ENCODE data around the gene PRKG1.

GRCh38 chr10:51689536-51689935, 615.2 kb downstream of the PRKG1 start:
- TF ChIP-seq, protein P1, sequence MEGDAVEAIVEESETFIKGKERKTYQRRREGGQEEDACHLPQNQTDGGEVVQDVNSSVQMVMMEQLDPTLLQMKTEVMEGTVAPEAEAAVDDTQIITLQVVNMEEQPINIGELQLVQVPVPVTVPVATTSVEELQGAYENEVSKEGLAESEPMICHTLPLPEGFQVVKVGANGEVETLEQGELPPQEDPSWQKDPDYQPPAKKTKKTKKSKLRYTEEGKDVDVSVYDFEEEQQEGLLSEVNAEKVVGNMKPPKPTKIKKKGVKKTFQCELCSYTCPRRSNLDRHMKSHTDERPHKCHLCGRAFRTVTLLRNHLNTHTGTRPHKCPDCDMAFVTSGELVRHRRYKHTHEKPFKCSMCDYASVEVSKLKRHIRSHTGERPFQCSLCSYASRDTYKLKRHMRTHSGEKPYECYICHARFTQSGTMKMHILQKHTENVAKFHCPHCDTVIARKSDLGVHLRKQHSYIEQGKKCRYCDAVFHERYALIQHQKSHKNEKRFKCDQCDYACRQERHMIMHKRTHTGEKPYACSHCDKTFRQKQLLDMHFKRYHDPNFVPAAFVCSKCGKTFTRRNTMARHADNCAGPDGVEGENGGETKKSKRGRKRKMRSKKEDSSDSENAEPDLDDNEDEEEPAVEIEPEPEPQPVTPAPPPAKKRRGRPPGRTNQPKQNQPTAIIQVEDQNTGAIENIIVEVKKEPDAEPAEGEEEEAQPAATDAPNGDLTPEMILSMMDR (IDR thresholded peaks at IDR 0.05): no peak
- TF ChIP-seq POLR2AphosphoS5 (IDR thresholded peaks at IDR 0.05): no peak
- TF ChIP-seq POLR2A (IDR thresholded peaks at IDR 0.05; ENCODE audit: low read depth): no peak
- no peak for TF ChIP-seq EP300 (IDR thresholded peaks at IDR 0.05)

Data from esophagus muscularis mucosa (tissue), 4 donors.